GM21619 (cell line): ENCODE measurements around the gene KSR1.
A peak's percentile ranks its signal among the peaks of the same experiment; 100 is the strongest.
"Not testable (repeated sequence)": the region's sequence is repeated elsewhere in the genome, so short reads cannot be mapped to it uniquely, and the experiment has no call there.

Experiments
- ATAC-seq: cut with Tn5 transposase; IDR thresholded peaks from one replicate; pipeline ENCODE4 v1.9.1; 2021; ENCODE audit not compliant: unreplicated experiment

The KSR1 gene

DNA sequence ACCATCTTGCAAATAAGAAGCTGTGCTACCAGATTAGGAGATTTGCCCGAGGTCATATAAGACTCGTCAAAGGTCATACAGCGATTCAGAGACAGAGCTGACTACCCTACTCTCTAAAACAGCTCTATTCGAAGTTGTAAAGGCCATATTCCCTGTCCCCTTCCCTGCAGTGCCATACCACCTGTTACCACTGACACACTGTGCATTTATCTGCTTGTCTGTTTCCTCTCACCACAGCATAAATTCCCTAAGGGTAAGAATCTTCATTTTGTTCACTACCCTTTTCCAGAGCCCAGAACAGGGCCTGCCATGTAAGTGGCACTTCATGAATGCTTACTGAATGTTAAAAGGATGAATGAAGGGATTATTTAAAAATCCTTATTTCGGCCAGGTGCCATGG, 3.4 kb upstream of the KSR1 start:
- ATAC-seq = no peak

GRCh38 chr17:27453471-27453870, 2.8 kb upstream of the KSR1 start:
- ATAC-seq = no peak

DNA sequence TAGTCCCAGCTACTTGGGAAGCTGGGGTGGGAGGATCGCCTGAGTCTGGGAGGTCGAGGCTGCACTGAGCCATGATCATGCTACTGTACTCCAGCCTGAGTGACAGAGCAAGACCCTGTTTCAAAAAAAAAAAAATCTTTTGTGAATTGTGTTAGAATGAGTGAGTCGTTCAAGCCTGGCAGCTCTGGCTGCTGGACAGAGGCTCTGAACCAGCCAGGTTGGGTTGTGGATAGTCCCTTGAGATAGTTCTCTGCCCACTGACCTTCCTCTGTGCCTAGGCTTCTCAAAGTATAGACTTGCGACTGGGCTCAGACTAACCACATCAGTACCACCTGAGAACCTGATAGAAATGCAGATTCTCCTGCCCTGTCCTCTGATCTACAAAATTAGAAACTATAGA, 2.2 kb upstream of the KSR1 start:
- no peak for ATAC-seq

DNA sequence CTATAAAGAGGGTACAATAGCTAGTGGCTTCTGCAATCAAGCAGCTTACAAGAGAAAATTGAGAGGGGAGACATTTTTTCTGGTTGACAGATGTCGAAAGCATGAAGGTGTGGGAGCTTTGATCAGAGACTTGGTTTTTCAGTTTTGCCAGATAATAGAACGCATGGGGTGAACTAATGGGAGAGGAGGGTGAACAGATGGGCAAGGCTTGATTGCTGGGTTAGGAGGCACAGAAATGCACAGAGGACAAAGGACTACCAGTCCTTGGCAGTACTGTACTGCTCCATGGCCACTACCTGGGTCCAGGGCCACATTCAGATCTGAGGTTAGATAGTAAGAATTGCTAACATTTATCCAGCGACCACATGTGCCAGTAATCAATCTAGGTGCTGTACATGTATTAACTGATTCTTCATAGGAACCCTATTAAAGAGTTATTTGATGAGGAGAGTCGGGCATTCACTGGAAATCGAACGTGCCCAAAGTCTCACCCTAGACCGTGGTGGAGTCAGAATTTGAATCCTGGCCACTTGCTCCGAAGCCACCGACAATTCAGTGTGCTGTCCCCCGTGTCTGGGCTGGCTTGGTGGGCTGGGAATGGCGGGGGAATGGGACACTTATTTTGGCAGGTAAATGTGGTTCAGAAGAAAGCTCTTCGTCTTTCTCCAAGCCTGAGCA, 873 bp upstream of the KSR1 start:
- no peak for ATAC-seq

DNA sequence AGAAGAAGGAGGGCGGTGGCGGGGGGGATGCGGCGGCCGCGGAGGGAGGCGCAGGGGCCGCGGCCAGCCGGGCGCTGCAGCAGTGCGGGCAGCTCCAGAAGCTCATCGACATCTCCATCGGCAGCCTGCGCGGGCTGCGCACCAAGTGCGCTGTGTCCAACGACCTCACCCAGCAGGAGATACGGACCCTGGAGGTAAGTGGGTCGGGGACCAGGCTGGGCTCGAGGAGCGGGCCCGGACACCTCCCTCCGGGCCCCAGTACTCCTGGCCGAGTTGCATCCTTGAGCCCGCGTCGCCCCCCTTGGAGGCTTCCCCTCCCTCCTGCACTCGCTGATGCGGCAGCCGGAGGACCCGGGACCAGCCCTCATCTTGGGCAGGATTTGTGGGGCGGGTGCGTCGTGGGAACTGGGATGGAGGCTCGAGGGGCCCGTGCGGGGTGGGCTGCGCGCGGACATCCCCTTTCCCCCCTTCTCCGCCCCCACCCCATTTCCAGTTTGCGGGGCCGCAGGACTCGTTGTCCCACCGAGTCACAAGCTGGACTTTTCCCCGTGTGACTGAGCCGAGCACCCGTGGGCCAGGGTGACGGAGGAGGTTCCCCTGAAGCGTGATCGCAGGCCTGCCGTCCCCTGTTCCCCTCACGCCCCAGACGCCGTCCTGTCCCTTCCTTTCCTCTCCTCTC, 572 bp downstream of the KSR1 start:
- ATAC-seq = no peak

GRCh38 chr17:27457360-27457715, 1.1 kb downstream of the KSR1 start:
- no peak for ATAC-seq

DNA sequence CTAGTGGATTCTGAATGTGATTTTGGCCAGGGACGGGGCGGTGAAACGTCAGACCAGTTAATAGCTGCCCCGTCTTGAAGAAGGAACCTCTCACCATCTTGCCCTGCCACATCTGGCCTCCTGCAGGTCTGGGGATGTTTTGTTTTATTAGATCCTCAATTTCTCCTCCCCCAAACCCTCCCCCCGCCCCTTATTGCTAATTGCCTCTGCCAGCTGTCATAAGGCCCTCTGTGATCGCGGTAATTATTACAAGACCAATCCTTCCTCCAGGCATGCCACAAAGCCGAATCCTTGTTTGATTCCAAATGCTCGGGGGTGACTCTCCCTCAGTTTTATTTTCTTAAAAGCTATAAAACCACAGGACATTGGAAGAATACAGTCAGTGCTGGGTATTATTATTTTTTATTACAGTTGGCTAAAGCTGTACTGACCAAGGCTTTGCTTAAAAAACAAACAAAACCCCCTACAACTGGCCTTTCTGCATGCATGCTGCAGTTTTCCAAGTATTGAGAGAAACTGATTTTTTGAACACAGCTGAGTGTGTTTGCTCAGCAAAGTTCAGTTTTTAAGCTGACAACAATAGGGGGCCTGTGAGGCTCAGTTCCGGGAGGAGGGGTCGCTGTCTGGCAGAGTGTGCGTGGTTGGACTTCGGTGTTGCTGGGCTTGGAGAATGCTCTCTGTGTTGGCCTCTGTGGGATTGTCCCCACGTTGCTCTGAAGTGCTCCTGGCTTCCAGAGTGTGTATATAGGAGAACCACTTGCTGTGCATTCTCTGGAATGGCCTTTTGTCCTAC, 1.7 kb downstream of the KSR1 start:
- no peak for ATAC-seq

GRCh38 chr17:27458524-27458908, 2.3 kb downstream of the KSR1 start:
- no peak for ATAC-seq

DNA sequence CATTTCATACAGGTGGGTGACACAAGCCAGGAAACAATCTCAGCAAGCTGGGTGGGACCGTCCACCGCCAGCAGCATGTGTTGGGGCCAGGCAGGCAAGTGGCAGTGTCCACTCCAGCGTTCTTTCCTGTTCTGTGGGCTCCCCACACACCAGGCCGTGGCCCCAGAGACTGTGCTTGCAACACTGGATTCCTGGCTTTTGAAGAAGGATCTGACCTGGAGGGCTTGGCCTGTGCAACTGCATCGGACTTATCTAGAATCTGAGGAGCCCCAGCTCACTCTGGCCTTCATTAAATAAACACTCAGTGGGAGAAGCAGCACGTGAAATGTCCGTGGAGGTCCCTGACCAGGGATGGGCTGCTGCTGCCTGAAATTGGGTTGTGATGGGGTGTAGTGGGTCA, 3.2 kb downstream of the KSR1 start:
- ATAC-seq = no peak

GRCh38 chr17:27460196-27460725, 4.0 kb downstream of the KSR1 start:
- ATAC-seq = no peak

GRCh38 chr17:27461192-27461859, 5.1 kb downstream of the KSR1 start:
- no peak for ATAC-seq

- ATAC-seq = no peak
These were observed 5.9 kb downstream of the KSR1 start for GRCh38 chr17:27462149-27462548.

DNA sequence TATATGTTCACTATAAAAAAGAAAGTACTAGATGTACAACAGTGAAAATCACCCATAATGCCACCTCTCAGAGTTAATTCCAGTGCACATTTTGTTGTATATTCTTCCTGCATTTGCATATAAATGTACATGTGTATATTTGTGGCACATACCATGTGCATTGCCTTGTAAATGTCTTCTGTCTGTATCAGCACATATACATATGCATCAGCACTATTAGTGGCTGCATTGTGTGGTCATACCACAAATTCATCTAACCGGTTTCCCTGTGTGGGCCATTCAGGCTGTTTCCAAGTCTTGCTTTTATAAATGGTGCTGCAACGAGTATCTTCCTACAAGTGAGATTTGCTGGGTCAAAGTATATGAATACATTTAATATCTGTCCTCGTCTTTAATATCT, 6.5 kb downstream of the KSR1 start:
- ATAC-seq = no peak

- no peak for ATAC-seq
These were observed 7.0 kb downstream of the KSR1 start for GRCh38 chr17:27463235-27463677.

DNA sequence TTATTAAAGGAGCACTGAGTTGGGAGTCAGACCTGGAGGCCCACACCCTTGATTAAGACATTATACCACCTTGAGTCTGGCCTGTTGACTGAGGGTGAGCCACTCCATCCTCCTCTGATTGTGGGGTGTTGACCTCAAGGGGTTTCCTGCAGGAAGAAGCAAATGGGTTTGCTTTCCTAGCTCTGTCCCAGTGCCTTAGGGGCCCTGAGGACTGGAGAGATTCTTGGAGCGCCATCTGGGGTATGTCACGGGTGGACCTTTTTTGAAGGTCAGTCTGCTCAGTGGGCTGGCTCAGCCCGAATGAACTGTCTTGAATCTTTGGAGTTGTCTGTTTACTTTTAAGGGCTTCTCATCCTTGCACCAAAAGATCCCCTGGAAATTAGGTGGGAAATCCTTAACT, 7.8 kb downstream of the KSR1 start:
- not testable (repeated sequence) for ATAC-seq

- no peak for ATAC-seq
These were observed 8.2 kb downstream of the KSR1 start for GRCh38 chr17:27464431-27464830.

GRCh38 chr17:27465875-27466274, 9.6 kb downstream of the KSR1 start:
- ATAC-seq = not testable (repeated sequence)

DNA sequence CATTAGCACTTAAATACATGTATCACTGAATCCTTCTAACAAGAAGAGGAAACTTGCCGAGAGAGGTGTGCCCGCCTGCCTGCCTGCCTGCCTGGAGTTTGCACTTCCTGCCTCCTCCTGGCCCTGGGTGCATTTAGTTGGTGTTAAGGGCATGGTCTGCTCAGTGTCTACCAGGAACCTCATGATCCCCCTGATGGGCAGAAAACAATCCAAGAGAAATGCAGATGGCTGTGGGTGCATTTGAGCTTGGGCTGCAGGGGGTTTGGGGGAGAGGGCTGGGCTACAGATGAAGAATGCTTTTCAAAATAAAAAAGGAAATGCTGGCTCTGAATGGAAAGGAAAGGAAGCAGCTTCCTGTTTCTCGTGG, 10.1 kb downstream of the KSR1 start:
- peak; percentile 16 for ATAC-seq

DNA sequence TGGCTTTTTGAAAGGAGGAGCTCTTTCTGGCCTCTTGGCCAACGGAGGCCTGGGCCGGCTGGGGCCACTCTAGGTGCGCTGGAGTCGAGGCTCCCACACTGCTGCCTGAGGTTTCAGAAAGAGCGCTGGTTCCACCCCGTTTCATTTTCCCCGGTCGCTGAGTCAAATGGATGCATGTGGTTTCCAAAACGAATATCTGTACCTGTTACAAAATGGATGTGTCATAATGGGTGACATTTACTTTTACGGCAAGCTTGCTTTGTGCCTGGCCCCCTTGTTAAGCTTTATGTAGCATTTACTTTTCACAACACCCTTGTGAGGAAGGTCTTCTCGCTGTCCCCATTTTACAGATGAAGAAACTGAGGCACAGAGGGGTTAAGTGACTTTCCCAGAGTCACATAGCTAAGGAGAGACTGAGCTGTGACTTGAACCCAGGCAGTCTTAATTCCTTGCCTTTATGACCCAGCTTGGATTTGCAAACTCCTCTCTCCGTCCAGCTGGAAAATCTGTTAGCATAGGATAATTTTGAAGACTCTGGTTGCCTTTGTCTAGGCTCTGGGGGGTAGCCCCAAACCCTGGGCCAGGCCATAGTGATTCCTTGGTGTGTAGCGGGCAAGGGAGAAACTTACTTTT, 10.6 kb downstream of the KSR1 start:
- ATAC-seq = peak; percentile 61

DNA sequence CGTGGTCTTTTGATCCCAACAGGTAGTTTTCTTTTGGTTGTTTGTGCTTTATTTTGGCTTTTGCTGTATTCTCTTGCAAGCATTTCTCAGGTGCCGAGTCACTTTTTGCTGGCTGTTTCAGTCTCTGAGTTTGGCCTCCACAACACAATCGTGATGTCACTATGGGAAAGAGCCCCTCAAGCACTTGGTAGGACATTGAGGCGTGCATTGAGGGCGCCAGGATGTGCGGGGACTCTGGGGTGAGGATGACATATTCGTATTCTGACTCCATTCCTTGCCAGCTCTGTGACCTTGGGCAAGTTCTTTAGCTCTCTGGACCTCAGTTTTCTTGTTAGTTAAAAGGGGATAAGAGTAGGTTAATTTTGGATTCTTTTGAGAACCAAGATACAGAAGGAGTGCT, 13.0 kb downstream of the KSR1 start:
- no peak for ATAC-seq
